ENCODE results near the gene DNAJA3. TPM values are rescaled to one million over a fixed set of nuclear protein-coding genes. Genes with fewer than 3 reads are reported as not detected.
A peak's percentile ranks its signal among the peaks of the same experiment; 100 is the strongest.

Gene DNAJA3
- total RNA-seq, 4 donors from 2014 or later = 40.6 to 51.2 (median 45.9) TPM

GRCh38 chr16:4415538-4416199 is 10.0 kb upstream of the DNAJA3 start:
- peaks cover 13 to 46% (median 43%) of the 10 kb centered on the region in 4 donors for H3K4me1 ChIP-seq
- peak in 1 of 2 donors; percentile 7 for TF ChIP-seq POLR2AphosphoS5 (IDR thresholded peaks at IDR 0.05)
- no peak for TF ChIP-seq POLR2A (IDR thresholded peaks at IDR 0.05; ENCODE audit: low read depth)

GRCh38 chr16:4416200-4417032 is 9.3 kb upstream of the DNAJA3 start, which contains the start of gene CORO7:
CORO7 (minus strand) TSS chr16:4416596; CDS start chr16:4416518, 78 bp downstream.
- TF ChIP-seq POLR2A (IDR thresholded peaks at IDR 0.05; ENCODE audit: low read depth) (peak; percentile 70), EP300 (IDR thresholded peaks at IDR 0.05) (no peak), POLR2AphosphoS5 (IDR thresholded peaks at IDR 0.05) (peak in 1 of 2 donors; percentile 82), CTCF (IDR thresholded peaks at IDR 0.05) (peak in 1 of 3 experiments; percentile 13)
- intact Hi-C loops (cut with DNase I) = no loop called here
- peak within 1 kb of the TSS; percentile 61 to 86 (median 83) for H3K27ac ChIP-seq (replicated peaks in 1 of 4)

More at GRCh38 chr16:4415538-4416199, 10.0 kb upstream of the DNAJA3 start:
- Histone ChIP-seq H3K9me3 (no peaks in the 10 kb centered on the region), H3K4me3 (peak overlapping the region; percentile 69 to 97 (median 85)), H3K27ac (replicated peaks in 1 of 4) (peak overlapping the region; percentile 61 to 86 (median 83)), H3K27me3 (no peaks in the 10 kb centered on the region), H3K36me3 (peaks cover 0 to 23% (median 18%) of the 10 kb centered on the region in 4 donors)
- WGBS = 4% methylated on average over 19 of the region's 44 CpGs
- intact Hi-C loops (cut with DNase I) = no loop called here
- DNase-seq (ENCODE audit: extremely low spot score) = no peak

GRCh38 chr16:4419402-4419959 is 6.2 kb upstream of the DNAJA3 start:
- intact Hi-C loops (cut with DNase I) = no loop called here
- WGBS = 79% methylated on average over 7 of the region's 7 CpGs
- DNase-seq (ENCODE audit: extremely low spot score) = no peak
- Histone ChIP-seq H3K9me3 (no peaks in the 10 kb centered on the region), H3K4me1 (peaks cover 14 to 22% (median 21%) of the 10 kb centered on the region in 4 donors), H3K36me3 (no peaks in the 10 kb centered on the region), H3K27me3 (no peaks in the 10 kb centered on the region), H3K4me3 (no peak overlapping the region), H3K27ac (replicated peaks in 1 of 4) (no peak overlapping the region)
- TF ChIP-seq CTCF (IDR thresholded peaks at IDR 0.05) (no peak), POLR2A (IDR thresholded peaks at IDR 0.05; ENCODE audit: low read depth) (no peak), POLR2AphosphoS5 (IDR thresholded peaks at IDR 0.05) (no peak), EP300 (IDR thresholded peaks at IDR 0.05) (no peak)

More at GRCh38 chr16:4416200-4417032, 9.3 kb upstream of the DNAJA3 start, which contains the start of gene CORO7:
- H3K4me3 ChIP-seq = peak within 1 kb of the TSS; percentile 69 to 97 (median 85)
- peaks cover 0 to 20% (median 17%) of the 10 kb centered on the region in 4 donors for H3K36me3 ChIP-seq
- no peaks in the 10 kb centered on the region for H3K9me3 ChIP-seq
- H3K27me3 ChIP-seq = no peaks in the 10 kb centered on the region
- DNase-seq (ENCODE audit: extremely low spot score) = peak; percentile 99
- 0% methylated on average over 25 of the region's 92 CpGs for WGBS
- peaks cover 13 to 39% (median 35%) of the 10 kb centered on the region in 4 donors for H3K4me1 ChIP-seq

GRCh38 chr16:4420505-4421105 is 5.1 kb upstream of the DNAJA3 start:
- H3K27me3 ChIP-seq = no peaks in the 10 kb centered on the region
- H3K4me3 ChIP-seq = no peak overlapping the region
- no peaks in the 10 kb centered on the region for H3K36me3 ChIP-seq
- no peak for DNase-seq (ENCODE audit: extremely low spot score)
- H3K4me1 ChIP-seq = peaks cover 13 to 17% (median 16%) of the 10 kb centered on the region in 4 donors
- no peaks in the 10 kb centered on the region for H3K9me3 ChIP-seq
- WGBS = 71% methylated on average over 8 of the region's 8 CpGs
- H3K27ac ChIP-seq (replicated peaks in 1 of 4) = no peak overlapping the region
- intact Hi-C loops (cut with DNase I) = no loop called here
- TF ChIP-seq CTCF (IDR thresholded peaks at IDR 0.05) = no peak
- no peak for TF ChIP-seq POLR2AphosphoS5 (IDR thresholded peaks at IDR 0.05)
- no peak for TF ChIP-seq EP300 (IDR thresholded peaks at IDR 0.05)
- TF ChIP-seq POLR2A (IDR thresholded peaks at IDR 0.05; ENCODE audit: low read depth) = no peak
